Panc1 (cell line): ENCODE results near the gene DRGX.

Experiments used
- POLR2AphosphoS5 ChIP-seq: IDR thresholded peaks from 2 replicates; pipeline ENCODE4 v1.6.1; 2012; ENCODE audit warnings: mild to moderate bottlenecking, low read depth, low read length, moderate library complexity
- SIN3A ChIP-seq: IDR thresholded peaks from 2 replicates; pipeline ENCODE4 v1.6.1; 2012; ENCODE audit warnings: low read depth, mild to moderate bottlenecking, low read length, moderate library complexity, borderline replicate concordance; ENCODE audit not compliant: insufficient read depth
- TF ChIP-seq, protein P1 (sequence below), 2 experiments: IDR thresholded peaks; 2 replicates each; pipeline ENCODE4 v1.6.1; 2011 to 2012; ENCODE audit warnings: low read depth in 2 of 2, control low read depth in 1 of 2, low read length in 1 of 2, mild to moderate bottlenecking in 1 of 2, moderate library complexity in 1 of 2; ENCODE audit not compliant: insufficient read depth in 1 of 2
- TF ChIP-seq, protein P2 (sequence below): fragments of 450-650 bp; IDR thresholded peaks from 2 replicates; pipeline ENCODE4 v1.5.1; 2017; ENCODE audit warnings: mild to moderate bottlenecking

DNA sequence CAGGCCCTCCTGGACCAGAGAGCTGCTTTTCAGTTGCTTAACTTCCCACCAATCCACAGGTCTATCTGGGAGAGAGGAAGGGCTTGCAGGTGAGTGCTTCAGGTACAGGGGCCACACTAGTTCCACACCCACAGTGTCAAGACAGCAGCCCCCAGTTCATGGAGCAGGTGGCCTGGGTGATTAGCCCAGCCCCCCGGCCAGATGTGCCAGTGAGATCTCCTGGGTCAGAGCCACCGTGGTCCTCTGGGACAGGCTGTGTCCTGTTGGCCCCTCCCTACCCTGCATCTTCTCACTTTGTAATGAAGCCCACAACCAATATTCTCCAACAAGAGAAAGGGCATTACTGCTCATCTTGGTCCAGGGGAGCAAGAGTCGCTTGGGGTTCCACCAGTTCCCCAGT, 30.6 kb downstream of the DRGX start:
- TF ChIP-seq, protein P1, sequence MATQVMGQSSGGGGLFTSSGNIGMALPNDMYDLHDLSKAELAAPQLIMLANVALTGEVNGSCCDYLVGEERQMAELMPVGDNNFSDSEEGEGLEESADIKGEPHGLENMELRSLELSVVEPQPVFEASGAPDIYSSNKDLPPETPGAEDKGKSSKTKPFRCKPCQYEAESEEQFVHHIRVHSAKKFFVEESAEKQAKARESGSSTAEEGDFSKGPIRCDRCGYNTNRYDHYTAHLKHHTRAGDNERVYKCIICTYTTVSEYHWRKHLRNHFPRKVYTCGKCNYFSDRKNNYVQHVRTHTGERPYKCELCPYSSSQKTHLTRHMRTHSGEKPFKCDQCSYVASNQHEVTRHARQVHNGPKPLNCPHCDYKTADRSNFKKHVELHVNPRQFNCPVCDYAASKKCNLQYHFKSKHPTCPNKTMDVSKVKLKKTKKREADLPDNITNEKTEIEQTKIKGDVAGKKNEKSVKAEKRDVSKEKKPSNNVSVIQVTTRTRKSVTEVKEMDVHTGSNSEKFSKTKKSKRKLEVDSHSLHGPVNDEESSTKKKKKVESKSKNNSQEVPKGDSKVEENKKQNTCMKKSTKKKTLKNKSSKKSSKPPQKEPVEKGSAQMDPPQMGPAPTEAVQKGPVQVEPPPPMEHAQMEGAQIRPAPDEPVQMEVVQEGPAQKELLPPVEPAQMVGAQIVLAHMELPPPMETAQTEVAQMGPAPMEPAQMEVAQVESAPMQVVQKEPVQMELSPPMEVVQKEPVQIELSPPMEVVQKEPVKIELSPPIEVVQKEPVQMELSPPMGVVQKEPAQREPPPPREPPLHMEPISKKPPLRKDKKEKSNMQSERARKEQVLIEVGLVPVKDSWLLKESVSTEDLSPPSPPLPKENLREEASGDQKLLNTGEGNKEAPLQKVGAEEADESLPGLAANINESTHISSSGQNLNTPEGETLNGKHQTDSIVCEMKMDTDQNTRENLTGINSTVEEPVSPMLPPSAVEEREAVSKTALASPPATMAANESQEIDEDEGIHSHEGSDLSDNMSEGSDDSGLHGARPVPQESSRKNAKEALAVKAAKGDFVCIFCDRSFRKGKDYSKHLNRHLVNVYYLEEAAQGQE (IDR thresholded peaks at IDR 0.05; ENCODE audit: insufficient read depth in 1 of 2, low read depth in 2 of 2, low read length in 1 of 2): no peak
- TF ChIP-seq, protein P2, sequence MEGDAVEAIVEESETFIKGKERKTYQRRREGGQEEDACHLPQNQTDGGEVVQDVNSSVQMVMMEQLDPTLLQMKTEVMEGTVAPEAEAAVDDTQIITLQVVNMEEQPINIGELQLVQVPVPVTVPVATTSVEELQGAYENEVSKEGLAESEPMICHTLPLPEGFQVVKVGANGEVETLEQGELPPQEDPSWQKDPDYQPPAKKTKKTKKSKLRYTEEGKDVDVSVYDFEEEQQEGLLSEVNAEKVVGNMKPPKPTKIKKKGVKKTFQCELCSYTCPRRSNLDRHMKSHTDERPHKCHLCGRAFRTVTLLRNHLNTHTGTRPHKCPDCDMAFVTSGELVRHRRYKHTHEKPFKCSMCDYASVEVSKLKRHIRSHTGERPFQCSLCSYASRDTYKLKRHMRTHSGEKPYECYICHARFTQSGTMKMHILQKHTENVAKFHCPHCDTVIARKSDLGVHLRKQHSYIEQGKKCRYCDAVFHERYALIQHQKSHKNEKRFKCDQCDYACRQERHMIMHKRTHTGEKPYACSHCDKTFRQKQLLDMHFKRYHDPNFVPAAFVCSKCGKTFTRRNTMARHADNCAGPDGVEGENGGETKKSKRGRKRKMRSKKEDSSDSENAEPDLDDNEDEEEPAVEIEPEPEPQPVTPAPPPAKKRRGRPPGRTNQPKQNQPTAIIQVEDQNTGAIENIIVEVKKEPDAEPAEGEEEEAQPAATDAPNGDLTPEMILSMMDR: no peak
- no peak for TF ChIP-seq SIN3A
- TF ChIP-seq POLR2AphosphoS5: no peak
